GM12875 (cell line): ENCODE measurements around the gene RPS15.

Experiments used
- H3K4me3 ChIP-seq: one replicate; pipeline ENCODE4 v1.5.1; 2011; ENCODE audit warnings: low read depth, low read length, control low read depth
- CTCF ChIP-seq: IDR thresholded peaks from 2 replicates; pipeline ENCODE4 v1.5.1; 2011; ENCODE audit warnings: low read depth, mild to moderate bottlenecking, control low read depth, inconsistent platforms, low read length, moderate library complexity, borderline replicate concordance; ENCODE audit not compliant: insufficient read depth

Gene RPS15

GRCh38 chr19:1487576-1488281, 49.5 kb downstream of the RPS15 start:
- no peak for TF ChIP-seq CTCF

GRCh38 chr19:1488282-1488601, 50.0 kb downstream of the RPS15 start:
- TF ChIP-seq CTCF: no peak
- H3K4me3 ChIP-seq: no peak overlapping the region

More at GRCh38 chr19:1487576-1488281, 49.5 kb downstream of the RPS15 start:
- H3K4me3 ChIP-seq: no peak overlapping the region

DNA sequence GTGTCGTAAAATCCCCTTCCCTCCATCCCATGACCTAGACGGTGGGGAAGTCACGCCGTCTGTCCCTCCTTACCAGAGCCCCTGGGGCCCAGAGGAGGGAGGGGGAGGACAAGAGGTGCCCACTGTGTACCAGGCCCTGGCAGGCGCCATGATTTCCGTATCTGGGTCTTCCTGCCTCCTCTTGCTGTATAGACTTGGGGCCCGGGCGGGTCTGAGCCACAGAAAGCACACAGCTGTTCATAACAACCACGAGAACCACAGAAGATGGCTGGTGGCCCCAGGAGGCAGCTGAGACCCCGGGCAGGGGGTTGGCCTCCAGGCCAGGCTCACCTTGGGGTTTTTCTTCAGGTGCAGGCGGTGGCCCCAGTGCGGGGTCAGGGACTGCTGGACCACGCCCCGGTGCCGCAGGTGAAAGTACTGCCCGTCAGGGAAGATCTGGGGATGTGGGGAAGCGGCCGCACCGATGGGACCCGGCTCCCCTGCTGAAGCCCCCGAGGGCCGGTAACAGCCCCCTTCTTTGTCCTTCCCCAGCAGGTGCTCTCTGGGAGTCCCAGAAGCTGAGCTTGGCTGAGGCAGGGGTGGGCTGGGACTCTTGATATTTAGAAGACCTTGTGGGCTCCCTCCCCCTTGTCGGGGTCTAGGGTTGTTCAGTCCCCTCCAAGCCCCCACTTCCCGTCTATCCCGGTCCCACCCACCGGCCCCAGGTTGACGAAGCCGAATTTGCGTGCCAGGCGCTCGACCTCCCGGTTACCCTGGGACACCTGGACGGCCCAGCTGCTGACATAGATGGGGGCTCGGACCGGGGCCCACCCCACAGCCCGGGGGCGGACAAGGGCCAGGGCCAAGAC, 51.5 kb downstream of the RPS15 start:
- peak overlapping the region; percentile 47 for H3K4me3 ChIP-seq
- TF ChIP-seq CTCF: no peak
